Measurements from ENCODE around the gene FAM216B.

FAM216B gene

GRCh38 chr13:42832341-42833096 lies 51.1 kb downstream of the FAM216B start:
- no peak for DNase-seq (ENCODE audit: low read depth in 2 of 2)

- DNase-seq (ENCODE audit: low read depth in 2 of 2) = no peak
These were observed 53.6 kb downstream of the FAM216B start for GRCh38 chr13:42834946-42835345.

- no peak for DNase-seq (ENCODE audit: low read depth in 2 of 2)
These were observed 55.7 kb downstream of the FAM216B start for GRCh38 chr13:42836930-42837690.
